ENCODE data around the gene WWC2.

Gene WWC2
- long read RNA-seq, full-length matches to known transcripts: 5 of 23 reads
- long read RNA-seq, partial matches to known transcripts: 12 of 23 reads
- long read RNA-seq, other reads (novel, unspliced or antisense): 6 of 23 reads

DNA sequence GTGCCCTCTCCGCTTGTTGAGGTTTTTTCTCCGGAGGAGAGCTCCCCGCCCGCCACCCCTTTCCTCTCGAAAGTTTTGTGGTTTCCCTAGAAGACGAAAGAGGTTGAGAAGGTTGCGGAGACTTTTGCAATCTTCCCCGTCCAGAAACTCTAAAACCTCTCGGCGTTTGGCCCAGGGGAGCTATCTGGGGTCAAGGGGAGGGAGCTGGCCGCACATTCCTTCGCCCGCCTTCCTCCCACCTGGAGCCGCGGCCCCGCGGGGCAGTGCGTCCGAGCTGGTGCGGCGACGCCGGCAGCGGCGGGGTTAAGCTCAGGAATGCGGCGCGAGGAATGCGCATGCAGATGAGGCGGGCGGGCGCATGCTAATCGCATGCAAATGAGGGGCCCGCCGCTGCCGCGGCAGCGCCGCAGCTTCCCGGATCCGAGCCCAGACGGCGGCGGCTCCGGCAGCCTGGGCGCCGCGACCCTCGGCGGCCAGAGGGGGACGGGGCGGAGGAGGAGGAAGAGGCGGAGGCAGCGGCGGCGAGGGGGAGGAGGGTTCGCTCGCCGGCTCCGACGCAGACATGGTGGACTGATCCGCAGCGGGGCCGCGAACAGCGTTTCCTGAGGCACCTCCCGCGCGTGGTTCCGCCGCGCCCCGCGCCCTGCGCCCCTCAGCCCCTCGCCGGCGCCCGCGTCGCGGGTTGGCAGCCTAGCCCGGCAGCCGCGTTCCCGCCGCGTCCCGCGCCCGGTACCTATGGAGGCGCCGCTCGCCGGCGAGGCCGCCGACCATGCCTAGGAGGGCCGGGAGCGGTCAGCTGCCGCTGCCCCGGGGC, at the start of gene WWC2:
Gene WWC2 (plus strand): TSS at position 535 of the 814 bp plus-strand sequence. CDS start 235 bp downstream, at position 770.
- peaks cover 44% of the 10 kb centered on the region for H3K27me3 ChIP-seq (ENCODE audit: insufficient read depth, poor library complexity, severe bottlenecking)
- DNase-seq (ENCODE audit: low read depth in 1 of 2, low spot score in 1 of 2): peak; percentile 45 to 61
- TF ChIP-seq GABPA (IDR thresholded peaks at IDR 0.05; ENCODE audit: low read depth) (no peak), POLR2AphosphoS5 (IDR thresholded peaks at IDR 0.05; ENCODE audit: low read depth) (no peak), SPI1 (IDR thresholded peaks at IDR 0.05; ENCODE audit: borderline replicate concordance, low read depth) (no peak)
- TF ChIP-seq, protein P1, sequence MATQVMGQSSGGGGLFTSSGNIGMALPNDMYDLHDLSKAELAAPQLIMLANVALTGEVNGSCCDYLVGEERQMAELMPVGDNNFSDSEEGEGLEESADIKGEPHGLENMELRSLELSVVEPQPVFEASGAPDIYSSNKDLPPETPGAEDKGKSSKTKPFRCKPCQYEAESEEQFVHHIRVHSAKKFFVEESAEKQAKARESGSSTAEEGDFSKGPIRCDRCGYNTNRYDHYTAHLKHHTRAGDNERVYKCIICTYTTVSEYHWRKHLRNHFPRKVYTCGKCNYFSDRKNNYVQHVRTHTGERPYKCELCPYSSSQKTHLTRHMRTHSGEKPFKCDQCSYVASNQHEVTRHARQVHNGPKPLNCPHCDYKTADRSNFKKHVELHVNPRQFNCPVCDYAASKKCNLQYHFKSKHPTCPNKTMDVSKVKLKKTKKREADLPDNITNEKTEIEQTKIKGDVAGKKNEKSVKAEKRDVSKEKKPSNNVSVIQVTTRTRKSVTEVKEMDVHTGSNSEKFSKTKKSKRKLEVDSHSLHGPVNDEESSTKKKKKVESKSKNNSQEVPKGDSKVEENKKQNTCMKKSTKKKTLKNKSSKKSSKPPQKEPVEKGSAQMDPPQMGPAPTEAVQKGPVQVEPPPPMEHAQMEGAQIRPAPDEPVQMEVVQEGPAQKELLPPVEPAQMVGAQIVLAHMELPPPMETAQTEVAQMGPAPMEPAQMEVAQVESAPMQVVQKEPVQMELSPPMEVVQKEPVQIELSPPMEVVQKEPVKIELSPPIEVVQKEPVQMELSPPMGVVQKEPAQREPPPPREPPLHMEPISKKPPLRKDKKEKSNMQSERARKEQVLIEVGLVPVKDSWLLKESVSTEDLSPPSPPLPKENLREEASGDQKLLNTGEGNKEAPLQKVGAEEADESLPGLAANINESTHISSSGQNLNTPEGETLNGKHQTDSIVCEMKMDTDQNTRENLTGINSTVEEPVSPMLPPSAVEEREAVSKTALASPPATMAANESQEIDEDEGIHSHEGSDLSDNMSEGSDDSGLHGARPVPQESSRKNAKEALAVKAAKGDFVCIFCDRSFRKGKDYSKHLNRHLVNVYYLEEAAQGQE (IDR thresholded peaks at IDR 0.05; ENCODE audit: insufficient replicate concordance, low read depth): no peak
- TF ChIP-seq, protein P2, sequence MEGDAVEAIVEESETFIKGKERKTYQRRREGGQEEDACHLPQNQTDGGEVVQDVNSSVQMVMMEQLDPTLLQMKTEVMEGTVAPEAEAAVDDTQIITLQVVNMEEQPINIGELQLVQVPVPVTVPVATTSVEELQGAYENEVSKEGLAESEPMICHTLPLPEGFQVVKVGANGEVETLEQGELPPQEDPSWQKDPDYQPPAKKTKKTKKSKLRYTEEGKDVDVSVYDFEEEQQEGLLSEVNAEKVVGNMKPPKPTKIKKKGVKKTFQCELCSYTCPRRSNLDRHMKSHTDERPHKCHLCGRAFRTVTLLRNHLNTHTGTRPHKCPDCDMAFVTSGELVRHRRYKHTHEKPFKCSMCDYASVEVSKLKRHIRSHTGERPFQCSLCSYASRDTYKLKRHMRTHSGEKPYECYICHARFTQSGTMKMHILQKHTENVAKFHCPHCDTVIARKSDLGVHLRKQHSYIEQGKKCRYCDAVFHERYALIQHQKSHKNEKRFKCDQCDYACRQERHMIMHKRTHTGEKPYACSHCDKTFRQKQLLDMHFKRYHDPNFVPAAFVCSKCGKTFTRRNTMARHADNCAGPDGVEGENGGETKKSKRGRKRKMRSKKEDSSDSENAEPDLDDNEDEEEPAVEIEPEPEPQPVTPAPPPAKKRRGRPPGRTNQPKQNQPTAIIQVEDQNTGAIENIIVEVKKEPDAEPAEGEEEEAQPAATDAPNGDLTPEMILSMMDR (IDR thresholded peaks at IDR 0.05; ENCODE audit: insufficient read depth, low read length): no peak
- H3K27ac ChIP-seq (replicated peaks): no peak within 1 kb of the TSS
- peak within 1 kb of the TSS; percentile 53 for H3K4me3 ChIP-seq (replicated peaks; ENCODE audit: insufficient read depth, low read length)

DNA sequence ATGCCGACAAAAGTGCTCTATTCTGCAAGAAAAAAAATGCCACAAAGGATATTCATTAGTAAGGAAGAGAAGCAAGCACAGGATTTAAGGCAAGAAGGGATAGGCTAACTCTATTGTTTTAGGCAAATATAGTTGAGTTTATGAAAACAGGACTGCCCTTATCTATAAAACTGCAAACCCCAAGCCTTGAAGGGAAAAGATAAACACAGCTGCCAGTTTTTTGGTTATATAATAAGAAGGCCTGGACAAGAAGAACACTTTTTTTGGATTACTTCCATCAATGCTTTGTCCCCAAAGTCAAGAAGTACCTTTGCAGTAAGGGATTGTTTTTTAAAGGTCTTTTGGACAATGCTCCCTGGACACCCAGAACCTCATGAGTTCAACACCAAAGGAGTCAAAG, 45.4 kb upstream of the WWC2 start:
- no peak for DNase-seq (ENCODE audit: low read depth in 1 of 2, low spot score in 1 of 2)
- Histone ChIP-seq H3K27me3 (ENCODE audit: insufficient read depth, poor library complexity, severe bottlenecking) (no peaks in the 10 kb centered on the region), H3K27ac (replicated peaks) (no peak overlapping the region), H3K4me3 (replicated peaks; ENCODE audit: insufficient read depth, low read length) (no peak overlapping the region)
- no peak for TF ChIP-seq SPI1 (IDR thresholded peaks at IDR 0.05; ENCODE audit: borderline replicate concordance, low read depth)
- TF ChIP-seq, protein P1 (IDR thresholded peaks at IDR 0.05; ENCODE audit: insufficient replicate concordance, low read depth): no peak
- no peak for TF ChIP-seq GABPA (IDR thresholded peaks at IDR 0.05; ENCODE audit: low read depth)

DNA sequence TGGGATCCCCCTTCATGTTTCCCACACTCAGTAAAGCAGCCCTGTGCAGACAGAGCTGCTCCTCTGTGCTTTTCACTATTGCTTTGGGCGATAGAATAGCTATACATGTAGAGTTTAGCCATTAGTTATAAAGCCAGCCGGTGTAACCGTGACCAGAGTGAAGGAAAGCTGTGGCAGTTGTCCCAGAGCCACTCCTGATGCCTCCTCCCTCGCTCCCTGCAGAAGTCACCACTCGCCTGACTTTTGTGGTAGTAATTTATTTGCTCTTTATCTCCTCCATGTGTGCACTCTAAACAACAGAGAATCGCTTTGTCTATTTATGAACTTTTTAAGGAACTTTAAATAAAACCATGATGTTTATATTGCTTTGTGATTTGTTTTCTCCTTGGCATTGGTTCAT, 41.8 kb upstream of the WWC2 start:
- DNase-seq (ENCODE audit: low read depth in 1 of 2, low spot score in 1 of 2): no peak
- no peak overlapping the region for H3K4me3 ChIP-seq (replicated peaks; ENCODE audit: insufficient read depth, low read length)
- no peak overlapping the region for H3K27ac ChIP-seq (replicated peaks)
- no peaks in the 10 kb centered on the region for H3K27me3 ChIP-seq (ENCODE audit: insufficient read depth, poor library complexity, severe bottlenecking)
- TF ChIP-seq, protein P1 (IDR thresholded peaks at IDR 0.05; ENCODE audit: insufficient replicate concordance, low read depth): no peak
- TF ChIP-seq, protein P2 (IDR thresholded peaks at IDR 0.05; ENCODE audit: insufficient read depth, low read length): no peak
- TF ChIP-seq SPI1 (IDR thresholded peaks at IDR 0.05; ENCODE audit: borderline replicate concordance, low read depth): no peak
- TF ChIP-seq GABPA (IDR thresholded peaks at IDR 0.05; ENCODE audit: low read depth): no peak

Data from HL-60 (cell line).